Right ventricle myocardium inferior (tissue), 1 donor: ENCODE measurements around the gene BSG. TPM values are rescaled to one million over a fixed set of nuclear protein-coding genes. Genes with fewer than 3 reads are reported as not detected.
"Not testable (repeated sequence)": the region's sequence is repeated elsewhere in the genome, so short reads cannot be mapped to it uniquely, and the experiment has no call there.

Source experiments
- ATAC-seq: fragments of 200-7000 bp; cut with Tn5 transposase; one replicate; pipeline ENCODE4 v1.9.1; 2020; ENCODE audit warnings: mild to moderate bottlenecking, moderate library complexity
- DNase-seq: peaks from one replicate; pipeline ENCODE4 v3.0.0; 2021; ENCODE audit errors: missing footprints
- intact Hi-C: fragments of 100-400 bp; cut with DNase I; formaldehyde crosslinking; loops from one replicate; pipeline ENCODE4 v1.11.0; 2022
- total RNA-seq: library from RNA; stranded (reverse); fragmentation: NEBNext Ultra II Directional; extraction: Animal tissue kit (Norgen Biotek cat#: 25700); gene quantifications from one replicate; pipeline ENCODE4 v1.2.1, GENCODE V29; 2021
- donor health status: DM: no; HTN: yes; CAD: no; lungs with severe emphysema.

The BSG gene
- total RNA-seq, 1 donor from 2014 or later: 1,651 TPM

GRCh38 chr19:610071-610800 lies 37.8 kb downstream of the BSG start:
- no peak for DNase-seq
- intact Hi-C loops: no loop called here
- ATAC-seq: no peak

GRCh38 chr19:610801-611480 lies 38.5 kb downstream of the BSG start:
- no peak for DNase-seq
- peak; percentile 59 for ATAC-seq
- intact Hi-C loops: no loop called here

GRCh38 chr19:611481-611868 lies 39.1 kb downstream of the BSG start:
- intact Hi-C loops: no loop called here
- no peak for DNase-seq

GRCh38 chr19:612941-613340 lies 40.5 kb downstream of the BSG start:
- DNase-seq: no peak
- intact Hi-C loops: no loop called here
- no peak for ATAC-seq

More at GRCh38 chr19:611481-611868, 39.1 kb downstream of the BSG start:
- no peak for ATAC-seq

DNA sequence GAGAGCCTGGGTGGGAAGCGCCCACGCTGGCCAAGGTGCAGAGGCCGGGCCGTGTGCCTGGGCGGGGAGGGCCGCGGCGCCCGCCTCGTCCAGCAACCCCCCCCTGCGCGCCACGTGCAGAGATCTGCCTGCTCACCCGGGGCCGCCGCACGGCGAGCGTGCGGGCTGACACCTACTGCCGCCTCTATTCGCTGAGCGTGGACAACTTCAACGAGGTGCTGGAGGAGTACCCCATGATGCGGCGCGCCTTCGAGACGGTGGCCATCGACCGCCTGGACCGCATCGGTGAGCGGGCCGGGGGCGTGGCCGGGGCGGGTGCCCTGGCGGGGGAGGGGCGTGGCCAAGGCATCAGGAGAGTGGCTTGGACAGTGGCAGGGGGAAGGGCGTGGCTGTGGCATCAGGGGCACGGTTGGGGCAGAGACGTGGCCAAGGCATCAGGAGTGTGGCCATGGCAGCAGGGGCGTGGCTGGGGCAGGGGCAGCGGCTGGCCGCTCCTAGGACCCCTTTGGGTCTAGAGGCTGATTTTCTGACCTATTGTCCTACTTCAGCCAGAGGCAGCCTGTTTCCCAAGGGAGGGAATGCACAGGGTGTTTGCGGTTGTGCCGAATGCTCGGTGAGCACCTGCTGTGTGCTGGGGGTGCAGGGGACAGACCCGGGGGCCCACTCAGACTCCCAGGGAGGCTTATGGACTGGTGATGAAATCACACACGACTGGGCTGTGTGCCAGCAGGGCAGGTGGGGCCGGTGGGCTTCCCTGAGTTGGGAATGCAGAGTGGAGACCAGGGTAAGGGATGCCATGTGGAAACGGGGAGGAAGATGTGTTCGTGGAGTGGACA lies 41.6 kb downstream of the BSG start:
- intact Hi-C loops: no loop called here
- DNase-seq (no peak), ATAC-seq (no peak)

DNA sequence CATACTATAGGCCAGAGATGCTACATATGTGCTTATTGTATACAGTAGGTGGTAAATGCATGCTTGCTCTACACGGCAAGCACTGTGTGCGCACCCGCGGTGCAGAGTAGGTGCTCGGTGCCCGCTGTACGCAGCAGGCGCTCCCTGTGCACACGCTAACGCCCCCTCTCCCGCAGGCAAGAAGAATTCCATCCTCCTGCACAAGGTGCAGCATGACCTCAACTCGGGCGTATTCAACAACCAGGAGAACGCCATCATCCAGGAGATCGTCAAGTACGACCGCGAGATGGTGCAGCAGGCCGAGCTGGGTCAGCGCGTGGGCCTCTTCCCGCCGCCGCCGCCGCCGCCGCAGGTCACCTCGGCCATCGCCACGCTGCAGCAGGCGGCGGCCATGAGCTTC lies 43.2 kb downstream of the BSG start:
- DNase-seq (no peak), ATAC-seq (no peak)
- intact Hi-C loops: no loop called here

DNA sequence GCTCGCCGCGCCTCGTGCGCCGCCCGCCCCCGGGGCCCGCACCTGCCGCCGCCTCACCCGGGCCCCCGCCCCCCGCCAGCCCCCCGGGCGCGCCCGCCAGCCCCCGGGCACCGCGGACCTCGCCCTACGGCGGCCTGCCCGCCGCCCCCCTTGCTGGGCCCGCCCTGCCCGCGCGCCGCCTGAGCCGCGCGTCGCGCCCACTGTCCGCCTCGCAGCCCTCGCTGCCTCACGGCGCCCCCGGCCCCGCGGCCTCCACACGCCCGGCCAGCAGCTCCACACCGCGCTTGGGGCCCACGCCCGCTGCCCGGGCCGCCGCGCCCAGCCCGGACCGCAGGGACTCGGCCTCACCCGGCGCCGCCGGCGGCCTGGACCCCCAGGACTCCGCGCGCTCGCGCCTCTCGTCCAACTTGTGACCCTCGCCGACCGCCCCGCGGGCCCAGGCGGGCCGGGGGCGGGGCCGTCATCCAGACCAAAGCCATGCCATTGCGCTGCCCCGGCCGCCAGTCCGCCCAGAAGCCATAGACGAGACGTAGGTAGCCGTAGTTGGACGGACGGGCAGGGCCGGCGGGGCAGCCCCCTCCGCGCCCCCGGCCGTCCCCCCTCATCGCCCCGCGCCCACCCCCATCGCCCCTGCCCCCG lies 43.8 kb downstream of the BSG start:
- DNase-seq: no peak
- no peak for ATAC-seq
- intact Hi-C loops: no loop called here

GRCh38 chr19:616747-617526 lies 44.5 kb downstream of the BSG start:
- DNase-seq: no peak
- intact Hi-C loops: no loop called here
- no peak for ATAC-seq

GRCh38 chr19:617551-618246 lies 45.3 kb downstream of the BSG start:
- DNase-seq (no peak), ATAC-seq (no peak)
- intact Hi-C loops: no loop called here

DNA sequence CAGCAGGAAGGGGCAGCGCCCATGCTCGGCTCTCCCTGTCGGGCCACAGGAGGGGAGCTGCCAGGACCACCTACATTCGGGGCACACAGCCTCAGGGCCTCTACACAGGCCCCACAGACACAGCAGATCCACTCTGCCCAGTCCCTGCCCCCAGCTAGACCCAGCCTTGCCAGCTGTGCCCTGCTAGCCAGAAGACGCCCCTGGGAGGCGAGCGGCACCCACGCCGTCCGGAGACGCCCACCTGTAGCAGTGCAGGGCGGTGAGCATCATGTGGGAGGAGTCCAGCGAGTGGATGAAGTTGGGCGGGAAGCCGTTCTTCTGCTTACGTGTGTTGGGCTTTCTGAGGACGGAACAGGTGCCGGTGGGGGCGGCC lies 45.8 kb downstream of the BSG start:
- ATAC-seq (no peak), DNase-seq (no peak)
- intact Hi-C loops: no loop called here

DNA sequence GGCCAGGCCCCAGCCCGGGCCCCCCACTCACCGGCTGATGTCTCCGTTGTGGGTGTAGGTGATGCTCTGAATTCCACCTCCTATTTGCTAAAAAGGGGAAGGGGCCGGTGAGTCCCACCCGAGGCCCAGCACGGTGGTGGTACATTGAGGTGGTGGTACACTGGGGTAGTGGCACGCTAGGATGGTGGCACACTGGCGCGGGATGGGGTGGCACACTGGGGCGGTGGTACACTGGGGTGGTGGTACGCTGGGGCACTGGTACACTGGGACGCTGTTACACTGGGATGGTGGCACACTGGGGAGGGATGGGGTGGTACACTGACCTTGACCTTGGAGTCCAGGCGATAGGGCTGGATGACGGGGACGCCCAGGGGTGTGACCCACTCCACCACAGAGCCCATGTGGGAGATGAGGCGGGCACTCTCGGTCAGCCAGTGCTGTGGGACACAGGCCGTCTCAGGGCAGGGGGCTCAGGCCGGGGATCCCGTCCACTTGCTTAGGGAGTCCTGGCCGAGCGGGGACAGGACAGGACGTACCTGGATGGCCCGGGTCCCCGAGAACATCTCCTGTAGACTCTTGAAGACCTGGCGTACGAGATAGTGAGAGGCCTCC lies 46.4 kb downstream of the BSG start:
- no peak for DNase-seq
- intact Hi-C loops: no loop called here
- ATAC-seq: no peak

- intact Hi-C loops: no loop called here
- DNase-seq: no peak
- no peak for ATAC-seq
Measured at GRCh38 chr19:619286-620002, 47.0 kb downstream of the BSG start.

- DNase-seq: no peak
- ATAC-seq: no peak
- intact Hi-C loops: no loop called here
Measured at GRCh38 chr19:620166-620862, 47.9 kb downstream of the BSG start.

GRCh38 chr19:621191-621590 lies 48.8 kb downstream of the BSG start:
- ATAC-seq, intact Hi-C loops, DNase-seq: not testable (repeated sequence)

DNA sequence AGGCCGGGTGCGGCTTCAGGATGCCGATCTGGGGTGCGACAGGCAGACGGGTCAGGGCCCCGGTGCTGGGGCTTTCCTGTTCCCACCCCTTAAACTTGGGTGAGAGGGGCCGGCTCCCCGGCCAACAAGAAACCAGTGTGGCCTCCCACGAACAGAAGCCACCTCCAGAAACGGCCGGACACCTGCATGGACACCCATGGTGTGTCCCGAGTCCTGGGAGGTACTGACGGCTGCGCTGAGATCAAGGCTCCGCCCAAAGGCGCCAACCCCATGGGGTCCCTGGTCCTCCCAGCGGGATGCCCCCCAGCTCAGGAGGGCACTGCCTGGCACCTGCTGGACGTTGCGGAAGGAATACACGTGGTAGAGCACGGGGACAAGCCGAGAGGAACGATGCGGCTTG lies 49.4 kb downstream of the BSG start:
- DNase-seq (no peak), ATAC-seq (no peak)
- intact Hi-C loops: no loop called here

- intact Hi-C loops: no loop called here
- ATAC-seq (no peak), DNase-seq (no peak)
Measured at GRCh38 chr19:622666-623065, 50.3 kb downstream of the BSG start.
